ENCODE data around the gene GALP.

The GALP gene

DNA sequence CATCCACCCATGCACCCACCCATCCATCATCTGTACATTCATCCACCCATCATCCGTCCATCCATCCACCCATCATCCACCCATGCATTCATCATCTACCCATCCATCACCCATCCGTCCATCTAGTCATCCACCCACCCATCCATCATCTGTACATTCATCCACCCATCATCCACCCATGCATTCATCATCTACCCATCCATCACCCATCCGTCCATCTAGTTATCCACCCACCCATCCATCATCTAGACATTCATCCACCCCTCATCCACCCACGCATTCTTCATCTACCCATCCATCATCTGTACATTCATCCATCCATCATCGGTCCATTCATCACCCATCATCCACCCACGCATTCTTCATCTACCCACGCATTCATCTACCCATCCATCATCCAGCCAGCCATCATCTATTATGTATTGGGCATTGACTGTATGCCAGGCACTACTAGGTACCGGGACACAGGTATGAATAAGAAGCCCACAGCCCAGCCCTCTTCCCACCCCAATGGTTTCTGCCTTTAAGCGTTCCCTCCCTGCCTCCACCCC lies 16.7 kb upstream of the GALP start:
- no peak for TF ChIP-seq GATA2 (IDR thresholded peaks at IDR 0.05; ENCODE audit: low read depth, low read length)
- TF ChIP-seq GATA3 (IDR thresholded peaks at IDR 0.05; ENCODE audit: low read depth, low read length) = no peak

DNA sequence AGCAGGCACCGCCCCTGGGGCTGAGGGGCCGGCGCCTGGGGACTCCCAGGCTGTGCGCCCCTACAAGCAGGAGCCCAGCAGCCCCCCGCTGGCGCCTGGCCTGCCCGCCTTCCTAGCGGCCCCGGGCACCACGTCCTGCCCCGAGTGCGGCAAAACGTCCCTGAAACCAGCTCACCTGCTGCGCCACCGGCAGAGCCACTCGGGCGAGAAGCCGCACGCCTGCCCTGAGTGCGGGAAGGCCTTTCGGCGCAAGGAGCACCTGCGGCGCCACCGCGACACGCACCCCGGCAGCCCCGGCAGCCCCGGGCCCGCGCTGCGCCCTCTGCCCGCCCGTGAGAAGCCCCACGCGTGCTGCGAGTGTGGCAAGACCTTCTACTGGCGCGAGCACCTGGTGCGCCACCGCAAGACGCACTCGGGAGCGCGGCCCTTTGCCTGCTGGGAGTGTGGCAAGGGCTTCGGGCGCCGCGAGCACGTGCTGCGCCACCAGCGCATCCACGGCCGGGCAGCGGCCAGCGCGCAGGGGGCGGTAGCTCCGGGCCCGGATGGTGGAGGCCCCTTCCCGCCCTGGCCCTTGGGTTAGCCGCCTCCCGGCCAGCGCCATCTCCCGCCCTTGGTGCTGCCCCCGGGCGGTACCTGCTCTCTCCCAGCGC lies 16.1 kb upstream of the GALP start:
- TF ChIP-seq GATA2 (IDR thresholded peaks at IDR 0.05; ENCODE audit: low read depth, low read length) = no peak
- TF ChIP-seq GATA3 (IDR thresholded peaks at IDR 0.05; ENCODE audit: low read depth, low read length) = no peak

- no peak for TF ChIP-seq GATA3 (IDR thresholded peaks at IDR 0.05; ENCODE audit: low read depth, low read length)
- no peak for TF ChIP-seq GATA2 (IDR thresholded peaks at IDR 0.05; ENCODE audit: low read depth, low read length)
Observed at GRCh38 chr19:56161534-56161933, 14.3 kb upstream of the GALP start.

DNA sequence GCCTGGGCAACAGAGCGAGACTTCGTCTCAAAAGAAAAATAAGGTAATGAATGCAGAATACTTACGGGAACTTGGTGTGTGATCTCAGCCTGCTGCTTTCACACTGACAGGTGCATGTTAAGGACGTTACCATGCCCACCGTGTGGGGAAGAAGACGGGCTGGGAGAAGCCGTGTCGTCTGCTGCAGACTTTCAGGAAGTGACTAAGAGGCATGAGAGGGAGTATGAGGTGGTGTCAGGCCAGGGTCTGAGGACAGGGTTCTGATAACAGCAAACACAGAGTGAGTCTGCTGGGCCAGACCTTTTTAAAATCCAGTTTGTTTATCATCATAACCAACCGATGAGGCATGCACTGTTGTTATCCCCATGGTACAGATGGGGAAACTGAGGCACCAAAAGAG lies 13.6 kb upstream of the GALP start:
- TF ChIP-seq GATA3 (IDR thresholded peaks at IDR 0.05; ENCODE audit: low read depth, low read length) (no peak), GATA2 (IDR thresholded peaks at IDR 0.05; ENCODE audit: low read depth, low read length) (no peak)

- TF ChIP-seq GATA2 (IDR thresholded peaks at IDR 0.05; ENCODE audit: low read depth, low read length) = no peak
- TF ChIP-seq GATA3 (IDR thresholded peaks at IDR 0.05; ENCODE audit: low read depth, low read length) = no peak
Observed at GRCh38 chr19:56163097-56163496, 12.7 kb upstream of the GALP start.

DNA sequence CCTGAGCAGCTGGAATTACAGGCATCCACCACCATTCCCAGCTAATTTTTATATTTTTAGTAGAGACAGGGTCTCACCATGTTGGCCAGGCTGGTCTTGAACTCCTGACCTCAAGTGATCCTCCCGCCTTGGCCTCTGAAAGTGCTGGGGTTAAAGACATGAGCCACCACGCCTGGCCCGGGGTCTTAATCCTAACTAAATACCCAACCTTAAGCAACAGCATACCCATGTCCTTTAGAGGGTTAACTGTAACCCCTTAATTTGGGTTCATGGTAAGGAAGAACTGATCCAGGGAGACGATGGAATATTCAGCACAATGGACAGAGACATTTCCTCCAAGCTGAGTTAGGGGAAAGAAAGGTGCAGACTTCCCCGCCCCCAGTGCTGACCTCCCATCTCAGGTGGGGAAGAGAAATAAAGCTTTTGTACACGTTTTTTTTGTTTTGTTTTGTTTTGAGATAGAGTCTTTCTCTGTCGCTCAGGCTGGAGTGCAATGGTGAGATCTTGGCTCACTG lies 8.7 kb upstream of the GALP start:
- TF ChIP-seq GATA3 (IDR thresholded peaks at IDR 0.05; ENCODE audit: low read depth, low read length) = no peak
- TF ChIP-seq GATA2 (IDR thresholded peaks at IDR 0.05; ENCODE audit: low read depth, low read length) = no peak

- TF ChIP-seq GATA2 (IDR thresholded peaks at IDR 0.05; ENCODE audit: low read depth, low read length) = no peak
Observed at GRCh38 chr19:56170261-56170660, 5.5 kb upstream of the GALP start.

GRCh38 chr19:56174086-56174485 lies 1.7 kb upstream of the GALP start:
- TF ChIP-seq GATA3 (IDR thresholded peaks at IDR 0.05; ENCODE audit: low read depth, low read length) (no peak), GATA2 (IDR thresholded peaks at IDR 0.05; ENCODE audit: low read depth, low read length) (no peak)

- TF ChIP-seq GATA2 (IDR thresholded peaks at IDR 0.05; ENCODE audit: low read depth, low read length) (no peak), GATA3 (IDR thresholded peaks at IDR 0.05; ENCODE audit: low read depth, low read length) (no peak)
Observed at GRCh38 chr19:56174550-56174949, 1.3 kb upstream of the GALP start.

DNA sequence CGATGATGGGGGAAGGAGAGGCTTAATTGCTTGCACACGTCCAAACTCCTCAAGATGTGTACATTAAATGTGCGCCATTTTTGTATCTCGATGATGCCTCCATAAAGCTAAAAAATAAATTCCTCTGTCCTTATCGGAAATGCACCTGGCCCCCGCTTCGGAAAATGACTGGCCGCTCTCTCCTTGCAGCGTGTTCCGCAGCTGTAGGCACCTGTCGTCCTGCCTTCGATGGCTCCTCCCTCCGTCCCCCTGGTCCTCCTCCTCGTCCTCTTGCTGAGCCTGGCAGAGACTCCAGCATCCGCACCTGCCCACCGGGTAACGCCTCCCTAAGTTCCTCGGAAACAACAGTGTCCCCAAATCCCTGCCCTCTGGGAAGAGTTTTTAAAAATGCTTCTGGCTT lies 1.1 kb downstream of the GALP start:
- no peak for TF ChIP-seq GATA3 (IDR thresholded peaks at IDR 0.05; ENCODE audit: low read depth, low read length)
- TF ChIP-seq GATA2 (IDR thresholded peaks at IDR 0.05; ENCODE audit: low read depth, low read length) = no peak

DNA sequence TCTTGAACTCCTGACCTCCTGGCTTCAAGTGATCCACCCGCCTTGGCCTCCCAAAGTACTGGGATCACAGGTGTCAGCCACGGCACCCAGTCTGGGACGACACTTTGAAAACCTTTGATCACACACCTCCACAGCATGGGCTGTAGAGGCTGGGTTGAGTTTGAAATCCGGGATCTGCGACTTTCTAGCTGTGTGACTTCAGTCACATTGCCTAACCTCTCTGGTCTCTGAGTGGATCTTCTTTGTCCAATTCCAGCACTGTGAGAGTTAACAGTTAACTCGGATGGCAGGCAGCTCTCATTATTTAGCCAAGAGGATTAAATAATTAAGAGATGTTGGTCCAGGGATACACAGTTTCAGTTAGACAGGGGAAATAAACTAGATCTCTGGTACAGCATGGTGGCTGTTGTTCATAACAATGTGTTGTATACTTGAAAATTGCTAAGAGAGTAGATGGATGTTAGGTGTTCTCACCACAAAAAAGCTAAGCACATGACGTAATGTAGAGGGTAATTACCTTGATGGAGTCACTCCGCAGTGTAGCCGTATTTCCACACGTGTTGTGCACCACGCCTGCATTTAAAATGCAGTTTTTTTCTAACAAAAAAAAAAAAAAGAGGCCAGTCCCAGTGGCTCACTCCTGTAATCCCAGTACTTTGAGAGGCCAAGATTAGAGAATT lies 1.9 kb downstream of the GALP start:
- TF ChIP-seq GATA2 (IDR thresholded peaks at IDR 0.05; ENCODE audit: low read depth, low read length) = no peak
- TF ChIP-seq GATA3 (IDR thresholded peaks at IDR 0.05; ENCODE audit: low read depth, low read length) = no peak

DNA sequence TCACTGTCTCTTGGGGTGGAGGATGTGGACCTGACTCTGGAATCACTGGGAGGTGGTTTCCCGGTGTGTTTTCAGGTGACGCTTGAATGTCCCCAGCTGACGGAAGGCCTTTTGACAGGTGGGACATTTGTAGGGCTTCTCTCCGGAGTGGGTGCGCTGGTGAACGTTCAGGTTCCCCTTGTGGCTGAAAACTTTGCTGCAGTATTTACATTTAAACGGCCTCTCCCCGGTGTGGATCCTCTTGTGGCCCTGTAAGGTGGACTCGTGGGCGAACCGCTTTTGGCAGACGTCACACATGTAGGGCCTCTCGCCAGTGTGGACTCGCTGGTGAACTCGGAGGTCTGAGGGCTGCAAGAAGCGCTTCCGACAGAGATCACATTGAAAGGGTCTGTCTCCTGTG lies 14.0 kb downstream of the GALP start:
- TF ChIP-seq GATA3 (IDR thresholded peaks at IDR 0.05; ENCODE audit: low read depth, low read length) (no peak), GATA2 (IDR thresholded peaks at IDR 0.05; ENCODE audit: low read depth, low read length) (no peak)

GRCh38 chr19:56191115-56191514 lies 15.3 kb downstream of the GALP start:
- TF ChIP-seq GATA3 (IDR thresholded peaks at IDR 0.05; ENCODE audit: low read depth, low read length) = no peak
- TF ChIP-seq GATA2 (IDR thresholded peaks at IDR 0.05; ENCODE audit: low read depth, low read length) = no peak

DNA sequence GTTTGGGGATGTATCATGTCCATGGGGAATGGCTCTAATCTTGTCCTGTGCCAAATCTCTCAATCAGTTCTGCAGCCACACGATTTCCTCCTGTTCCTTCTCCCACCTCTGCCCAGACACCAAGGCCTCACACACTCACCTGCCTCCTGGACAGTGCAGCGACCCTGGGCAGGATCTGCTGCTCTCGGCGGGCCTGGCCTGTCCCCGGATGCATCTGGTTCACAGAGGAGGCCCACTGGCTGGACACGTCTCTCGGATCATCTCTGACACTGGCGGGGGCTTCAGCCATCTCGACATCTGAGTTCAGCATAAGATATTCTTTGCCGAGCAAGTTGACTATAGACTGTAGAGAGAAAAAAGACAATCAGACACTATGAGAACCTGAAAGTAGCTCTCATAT lies 15.9 kb downstream of the GALP start:
- TF ChIP-seq GATA3 (IDR thresholded peaks at IDR 0.05; ENCODE audit: low read depth, low read length) (no peak), GATA2 (IDR thresholded peaks at IDR 0.05; ENCODE audit: low read depth, low read length) (no peak)
